ENCODE results near the gene JPT2. TPM values are rescaled to one million over a fixed set of nuclear protein-coding genes. Genes with fewer than 3 reads are reported as not detected.

Gene JPT2
- total and polyA plus RNA-seq, 2 experiments from 2014 or later = 43.8 to 139 TPM

GRCh38 chr16:1642753-1643152 is 35.3 kb upstream of the JPT2 start:
- H3K36me3 Mint-ChIP-seq (ENCODE audit: low read depth) = peaks cover 64% of the 10 kb centered on the region
- Histone ChIP-seq H3K79me2 (replicated peaks; ENCODE audit: insufficient read depth) (no peaks in the 10 kb centered on the region), H3K27ac (ENCODE audit: low read depth) (no peak overlapping the region), H3K4me3 (no peak overlapping the region), H3F3A (replicated peaks; ENCODE audit: low read depth) (no peaks in the 10 kb centered on the region), H3K9me2 (ENCODE audit: insufficient read depth) (no peaks in the 10 kb centered on the region), H3K4me1 (ENCODE audit: insufficient read depth) (no peaks in the 10 kb centered on the region), H4K20me1 (replicated peaks; ENCODE audit: insufficient read depth) (peaks cover 17% of the 10 kb centered on the region), H3K36me3 (ENCODE audit: insufficient read depth) (peaks cover 8% of the 10 kb centered on the region), H2AFZ (no peak overlapping the region), H3K27me3 (ENCODE audit: insufficient read depth) (no peaks in the 10 kb centered on the region), H3K4me2 (no peak overlapping the region)
- H3K27ac Mint-ChIP-seq = no peak overlapping the region
- DNase-seq (ENCODE audit: low spot score) = no peak
- no peak overlapping the region for H3K4me3 Mint-ChIP-seq
- no peaks in the 10 kb centered on the region for H3K9me3 Mint-ChIP-seq
- ATAC-seq = no peak
- no peaks in the 10 kb centered on the region; the same call in 2 of the 3 replicates for H3K4me1 Mint-ChIP-seq
- H3K27me3 Mint-ChIP-seq (ENCODE audit: insufficient read depth, low read depth, poor library complexity) = peaks cover 5% of the 10 kb centered on the region
- TF ChIP-seq CREB1 (CRISPR knock-in tag; IDR thresholded peaks at IDR 0.05; ENCODE audit: low read depth) (no peak), REST (IDR thresholded peaks at IDR 0.05; ENCODE audit: unreplicated experiment) (no peak), EZH2 (IDR thresholded peaks at IDR 0.05; ENCODE audit: low read depth, unreplicated experiment) (no peak), ZNF114 (CRISPR knock-in tag; IDR thresholded peaks at IDR 0.05) (no peak), STAT1 (IDR thresholded peaks at IDR 0.05; ENCODE audit: unreplicated experiment) (no peak), JUNB (IDR thresholded peaks at IDR 0.05; ENCODE audit: unreplicated experiment) (no peak), POLR2AphosphoS5 (IDR thresholded peaks at IDR 0.05; ENCODE audit: low read depth) (no peak), EZH2phosphoT487 (IDR thresholded peaks at IDR 0.05; ENCODE audit: unreplicated experiment) (no peak), ZNF462 (CRISPR knock-in tag; IDR thresholded peaks at IDR 0.05) (no peak), NANOG (IDR thresholded peaks at IDR 0.05; ENCODE audit: borderline replicate concordance) (no peak), ZNF331 (CRISPR knock-in tag; IDR thresholded peaks at IDR 0.05; ENCODE audit: low read depth) (no peak)
- TF ChIP-seq, protein P1, sequence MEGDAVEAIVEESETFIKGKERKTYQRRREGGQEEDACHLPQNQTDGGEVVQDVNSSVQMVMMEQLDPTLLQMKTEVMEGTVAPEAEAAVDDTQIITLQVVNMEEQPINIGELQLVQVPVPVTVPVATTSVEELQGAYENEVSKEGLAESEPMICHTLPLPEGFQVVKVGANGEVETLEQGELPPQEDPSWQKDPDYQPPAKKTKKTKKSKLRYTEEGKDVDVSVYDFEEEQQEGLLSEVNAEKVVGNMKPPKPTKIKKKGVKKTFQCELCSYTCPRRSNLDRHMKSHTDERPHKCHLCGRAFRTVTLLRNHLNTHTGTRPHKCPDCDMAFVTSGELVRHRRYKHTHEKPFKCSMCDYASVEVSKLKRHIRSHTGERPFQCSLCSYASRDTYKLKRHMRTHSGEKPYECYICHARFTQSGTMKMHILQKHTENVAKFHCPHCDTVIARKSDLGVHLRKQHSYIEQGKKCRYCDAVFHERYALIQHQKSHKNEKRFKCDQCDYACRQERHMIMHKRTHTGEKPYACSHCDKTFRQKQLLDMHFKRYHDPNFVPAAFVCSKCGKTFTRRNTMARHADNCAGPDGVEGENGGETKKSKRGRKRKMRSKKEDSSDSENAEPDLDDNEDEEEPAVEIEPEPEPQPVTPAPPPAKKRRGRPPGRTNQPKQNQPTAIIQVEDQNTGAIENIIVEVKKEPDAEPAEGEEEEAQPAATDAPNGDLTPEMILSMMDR (conservative IDR thresholded peaks at IDR 0.05; ENCODE audit: low read depth in 2 of 2) = no peak
- TF ChIP-seq, protein P2, sequence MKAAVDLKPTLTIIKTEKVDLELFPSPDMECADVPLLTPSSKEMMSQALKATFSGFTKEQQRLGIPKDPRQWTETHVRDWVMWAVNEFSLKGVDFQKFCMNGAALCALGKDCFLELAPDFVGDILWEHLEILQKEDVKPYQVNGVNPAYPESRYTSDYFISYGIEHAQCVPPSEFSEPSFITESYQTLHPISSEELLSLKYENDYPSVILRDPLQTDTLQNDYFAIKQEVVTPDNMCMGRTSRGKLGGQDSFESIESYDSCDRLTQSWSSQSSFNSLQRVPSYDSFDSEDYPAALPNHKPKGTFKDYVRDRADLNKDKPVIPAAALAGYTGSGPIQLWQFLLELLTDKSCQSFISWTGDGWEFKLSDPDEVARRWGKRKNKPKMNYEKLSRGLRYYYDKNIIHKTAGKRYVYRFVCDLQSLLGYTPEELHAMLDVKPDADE (IDR thresholded peaks at IDR 0.05) = no peak
